Gastroesophageal sphincter (tissue), 4 donors: ENCODE measurements around the gene OASL. TPM values are rescaled to one million over a fixed set of nuclear protein-coding genes. Genes with fewer than 3 reads are reported as not detected.

ENCODE experiments used
- ATAC-seq: fragments of 150-250 bp; one replicate; pipeline ENCODE4 v1.9.1; 2016; ENCODE audit warnings: mild to moderate bottlenecking, moderate library complexity
- H3K27ac ChIP-seq, 4 donors: fragments of 200-600 bp; sonication (generic) in 3 of 4; 1 replicate in 3 of 4; 2 replicates in 1 of 4; pipeline ENCODE4 v1.5.1; 2016 to 2019
- H3K27me3 ChIP-seq: fragments of 200-600 bp; sonication (generic); one replicate; pipeline ENCODE4 v1.5.1; 2019
- H3K36me3 ChIP-seq, 2 donors: fragments of 200-600 bp; sonication (generic); one replicate each; pipeline ENCODE4 v1.5.1; 2019; ENCODE audit warnings: control low read depth in 1 of 2
- H3K4me1 ChIP-seq, 3 donors: fragments of 200-600 bp; sonication (generic); 1 replicate in 2 of 3; 2 replicates in 1 of 3; pipeline ENCODE4 v1.5.1; 2016 to 2019; ENCODE audit warnings: control low read depth in 2 of 3
- H3K4me3 ChIP-seq, 2 donors: fragments of 200-600 bp; sonication (generic); one replicate each; pipeline ENCODE4 v1.5.1; 2019; ENCODE audit warnings: mild to moderate bottlenecking in 1 of 2, moderate library complexity in 1 of 2
- H3K9me3 ChIP-seq, 3 donors: fragments of 200-600 bp; sonication (generic); one replicate each; pipeline ENCODE4 v1.5.1; 2017 to 2019; ENCODE audit warnings: control low read depth in 2 of 3
- CTCF ChIP-seq, 4 experiments: fragments of 200-600 bp in 2 of 4; fragments of 450-650 bp in 2 of 4; sonication (generic) in 1 of 4; IDR thresholded peaks; one replicate each; pipeline ENCODE4 v1.5.1; 2017 to 2019; ENCODE audit warnings: antibody characterized with exemption in 4 of 4, mild to moderate bottlenecking in 2 of 4, moderate library complexity in 2 of 4
- EP300 ChIP-seq: sonication (generic); formaldehyde crosslinking; IDR thresholded peaks from one replicate; pipeline ENCODE4 v1.6.1; 2017; ENCODE audit warnings: antibody characterized with exemption, mild to moderate bottlenecking
- WGBS, 2 donors: methylation state at CpG; one replicate each; pipeline ENCODE4 v1.1.5; 2018; ENCODE audit warnings: low coverage in 1 of 2; 5-methylcytosine and 5-hydroxymethylcytosine counted together
- small RNA-seq, 4 donors: library from RNA; depleted of rRNA; stranded (forward); fragments of <200 nt; gene quantifications; one replicate each; pipeline ENCODE3, GENCODE V24; 2016
- total RNA-seq, 4 donors: library from RNA; depleted of rRNA; stranded (reverse); fragments of >200 nt; gene quantifications; one replicate each; pipeline ENCODE4 v1.1.0, GENCODE V29; 2016

The OASL gene
- total RNA-seq, 4 donors from 2014 or later: 0.31 to 3.0 (median 0.38) TPM

- whole genome bisulfite sequencing, 2 donors: 48 to 53% methylated on average over 4 to 7 of the region's 10 CpGs
- H3K4me1 ChIP-seq: peaks cover 0 to 4% (median 0%) of the 10 kb centered on the region in 3 donors
Observed at GRCh38 chr12:120972870-120973543, 66.0 kb downstream of the OASL start.

GRCh38 chr12:120971299-120972180 is 67.5 kb downstream of the OASL start:
- Histone ChIP-seq H3K36me3 (no peaks in the 10 kb centered on the region), H3K27ac (no peak overlapping the region), H3K9me3 (no peaks in the 10 kb centered on the region), H3K4me3 (no peak overlapping the region), H3K4me1 (no peaks in the 10 kb centered on the region), H3K27me3 (no peaks in the 10 kb centered on the region)
- ATAC-seq: peak; percentile 69
- TF ChIP-seq CTCF (IDR thresholded peaks at IDR 0.05) (peak in 3 of 4 experiments; percentile 68 to 71 (median 68)), EP300 (no peak)
- WGBS, 2 donors: 37 to 45% methylated on average over 10 to 13 of the region's 13 CpGs

More at GRCh38 chr12:120972870-120973543, 66.0 kb downstream of the OASL start:
- Histone ChIP-seq H3K36me3 (no peaks in the 10 kb centered on the region), H3K4me3 (no peak overlapping the region), H3K9me3 (no peaks in the 10 kb centered on the region), H3K27ac (no peak overlapping the region), H3K27me3 (no peaks in the 10 kb centered on the region)
- TF ChIP-seq CTCF (IDR thresholded peaks at IDR 0.05): no peak
- TF ChIP-seq EP300: no peak
- no peak for ATAC-seq

GRCh38 chr12:120970310-120970709 is 68.7 kb downstream of the OASL start:
- TF ChIP-seq CTCF (IDR thresholded peaks at IDR 0.05): no peak
- Histone ChIP-seq H3K4me1 (no peaks in the 10 kb centered on the region), H3K9me3 (no peaks in the 10 kb centered on the region), H3K4me3 (no peak overlapping the region), H3K36me3 (no peaks in the 10 kb centered on the region), H3K27ac (no peak overlapping the region), H3K27me3 (no peaks in the 10 kb centered on the region)
- no peak for ATAC-seq
- WGBS, 2 donors: 40 to 63% methylated on average over 2 to 3 of the region's 3 CpGs

Small RNA genes lying within 50 kb of the gene (small RNA-seq; reads per million reads assigned to genes)
- 0 reads per million in 4 donors for gene AC079602.2

Other genes with a start within 250 kb of the OASL start
- gene SPPL3, start 134.9 kb downstream of the OASL start, total RNA-seq: 10 to 100 TPM; 16.2 to 20.2 (median 19.0) TPM
- gene HNF1A, start 60.7 kb downstream of the OASL start, total RNA-seq: under 1 TPM in 2 of 4 donors, not detected in 2; 0.27 to 0.47 TPM
- gene C12orf43, start 22.8 kb downstream of the OASL start, total RNA-seq: 10 to 100 TPM; 15.1 to 20.2 (median 17.7) TPM
- 1 to 10 TPM; 2.0 to 3.3 (median 3.0) TPM for gene P2RX7, start 93.6 kb upstream of the OASL start, total RNA-seq
- gene P2RX4, start 170.9 kb upstream of the OASL start, total RNA-seq: 10 to 100 TPM; 15.1 to 32.8 (median 31.0) TPM